SW 1271 (cell line): Measurements from ENCODE around the gene LUZP1.

Source experiments
- DNase-seq, 2 experiments: peaks; one replicate each; lab custom pipeline; 2025; lab: John Stamatoyannopoulos, UW

LUZP1 gene

GRCh38 chr1:23188936-23189452, 20.3 kb upstream of the LUZP1 start:
- DNase-seq, result peak; percentile 53 to 82

- DNase-seq, result no peak
Observed at GRCh38 chr1:23188434-23188884, 19.8 kb upstream of the LUZP1 start.

- no peak for DNase-seq
Observed at GRCh38 chr1:23187637-23188036, 19.0 kb upstream of the LUZP1 start.

- no peak for DNase-seq
Observed at GRCh38 chr1:23185381-23185780, 16.7 kb upstream of the LUZP1 start.

GRCh38 chr1:23184212-23184934, 15.7 kb upstream of the LUZP1 start:
- peak in 1 of 2 experiments; percentile 46 for DNase-seq

- DNase-seq, result no peak
Observed at GRCh38 chr1:23179862-23180261, 11.2 kb upstream of the LUZP1 start.

- no peak for DNase-seq
Observed at GRCh38 chr1:23178950-23179349, 10.3 kb upstream of the LUZP1 start.

- no peak for DNase-seq
Observed at GRCh38 chr1:23178414-23178813, 9.8 kb upstream of the LUZP1 start.

GRCh38 chr1:23177438-23178380, 9.1 kb upstream of the LUZP1 start:
- DNase-seq, result no peak

- no peak for DNase-seq
Observed at GRCh38 chr1:23177031-23177430, 8.4 kb upstream of the LUZP1 start.

- DNase-seq, result no peak
Observed at GRCh38 chr1:23174426-23175110, 5.9 kb upstream of the LUZP1 start.

GRCh38 chr1:23171181-23171755, 2.6 kb upstream of the LUZP1 start:
- no peak for DNase-seq

- no peak for DNase-seq
Observed at GRCh38 chr1:23169727-23170335, 1.2 kb upstream of the LUZP1 start.

GRCh38 chr1:23169195-23169575, 529 bp upstream of the LUZP1 start:
- no peak for DNase-seq

GRCh38 chr1:23168079-23168444, 594 bp downstream of the LUZP1 start:
- no peak for DNase-seq

- DNase-seq, result peak in 1 of 2 experiments; percentile 23
Observed at GRCh38 chr1:23167353-23168078, 1.1 kb downstream of the LUZP1 start.

- DNase-seq, result no peak
Observed at GRCh38 chr1:23166854-23167253, 1.8 kb downstream of the LUZP1 start.

GRCh38 chr1:23163395-23163794, 5.3 kb downstream of the LUZP1 start:
- no peak for DNase-seq

GRCh38 chr1:23159963-23160877, 8.4 kb downstream of the LUZP1 start:
- DNase-seq, result no peak

GRCh38 chr1:23156940-23157339, 11.7 kb downstream of the LUZP1 start:
- DNase-seq, result no peak
